Ectodermal cell (in vitro differentiated cells): ENCODE data around the gene EYS.

ENCODE experiments used
- H3K27ac ChIP-seq: 2 replicates; pipeline ENCODE4 v1.7.0; 2013; ENCODE audit warnings: mild to moderate bottlenecking, low read depth, low read length; ENCODE audit not compliant: insufficient read depth, poor library complexity, severe bottlenecking
- H3K27me3 ChIP-seq: 2 replicates; pipeline ENCODE4 v1.7.0; 2013; ENCODE audit warnings: mild to moderate bottlenecking, low read length; ENCODE audit not compliant: insufficient read depth, control insufficient read depth, poor library complexity, severe bottlenecking
- H3K36me3 ChIP-seq: one replicate; pipeline ENCODE4 v1.7.0; 2013; ENCODE audit warnings: low read length; ENCODE audit not compliant: control insufficient read depth, insufficient read depth
- H3K4me1 ChIP-seq: one replicate; pipeline ENCODE4 v1.7.0; 2013; ENCODE audit warnings: low read length; ENCODE audit not compliant: control insufficient read depth, insufficient read depth
- H3K4me3 ChIP-seq: 2 replicates; pipeline ENCODE4 v1.7.0; 2013; ENCODE audit warnings: low read depth, low read length, control low read depth; ENCODE audit not compliant: insufficient read depth
- H3K9me3 ChIP-seq: 2 replicates; pipeline ENCODE4 v1.7.0; 2013; ENCODE audit warnings: mild to moderate bottlenecking, low read length, moderate library complexity; ENCODE audit not compliant: control insufficient read depth
- WGBS, 2 experiments: methylation state at CpG; one replicate each; pipeline ENCODE4 v1.1.7; 2013; ENCODE audit warnings: missing lambda C conversion rate in 2 of 2; 5-methylcytosine and 5-hydroxymethylcytosine counted together

The EYS gene

GRCh38 chr6:64221776-64222175, 1485.2 kb downstream of the EYS start:
- H3K4me1 ChIP-seq: no peaks in the 10 kb centered on the region
- no peak overlapping the region for H3K4me3 ChIP-seq
- H3K9me3 ChIP-seq: no peaks in the 10 kb centered on the region
- WGBS, 2 experiments: 91 to 98% methylated on average over 1 to 3 of the region's 3 CpGs
- H3K27me3 ChIP-seq: no peaks in the 10 kb centered on the region
- no peaks in the 10 kb centered on the region for H3K36me3 ChIP-seq
- no peak overlapping the region for H3K27ac ChIP-seq

GRCh38 chr6:64220801-64221200, 1486.2 kb downstream of the EYS start:
- H3K4me1 ChIP-seq: no peaks in the 10 kb centered on the region
- H3K4me3 ChIP-seq: no peak overlapping the region
- H3K9me3 ChIP-seq: no peaks in the 10 kb centered on the region
- no peaks in the 10 kb centered on the region for H3K27me3 ChIP-seq
- H3K36me3 ChIP-seq: no peaks in the 10 kb centered on the region
- 100% methylated on average over 1 of the region's 1 CpG; no CpG with 5 or more reads in 1 of the 2 experiments for WGBS, 2 experiments
- H3K27ac ChIP-seq: no peak overlapping the region

DNA sequence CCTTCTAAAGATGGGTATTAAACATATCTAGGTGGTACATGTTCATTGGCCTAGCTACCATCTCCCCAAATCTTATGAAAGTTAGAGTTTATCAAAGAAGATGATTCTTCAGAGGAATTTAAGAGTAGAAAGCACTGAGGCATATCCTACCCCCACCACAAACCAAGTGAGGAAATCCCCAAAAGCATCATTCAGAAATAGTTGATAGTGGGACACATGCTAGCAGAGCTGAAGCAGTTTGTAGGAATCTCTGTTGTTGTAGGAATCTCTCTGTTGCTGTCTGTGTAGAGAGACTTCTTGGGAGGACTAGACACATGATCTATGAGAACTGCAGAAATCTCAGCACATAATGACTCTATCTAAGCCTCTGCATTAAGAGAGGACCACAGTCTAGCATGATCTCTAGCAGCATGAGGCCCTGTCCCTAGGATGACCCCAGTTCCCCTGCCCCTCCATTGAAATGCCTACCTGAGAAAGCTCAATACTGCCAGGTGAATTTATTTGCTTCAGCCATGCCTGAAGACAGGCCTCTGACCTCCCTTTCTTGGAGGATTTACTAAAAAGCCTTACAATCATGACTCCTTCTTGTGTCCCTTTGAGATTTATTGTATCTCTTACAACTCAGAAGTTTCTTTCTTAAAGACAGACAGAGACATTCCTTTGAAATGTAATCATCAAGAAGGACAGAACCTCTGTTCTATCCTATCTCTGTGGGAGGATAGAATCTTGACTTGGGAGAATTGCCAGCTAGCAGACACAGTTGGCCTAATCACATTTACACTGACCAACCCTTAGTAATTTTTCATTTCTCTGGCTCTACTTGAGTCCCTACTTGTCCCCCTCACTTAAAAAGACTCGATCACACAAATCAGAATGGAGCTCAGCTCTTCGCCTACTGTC, 1489.1 kb downstream of the EYS start:
- 86 to 91% methylated on average over 2 of the region's 2 CpGs for WGBS, 2 experiments
- no peaks in the 10 kb centered on the region for H3K4me1 ChIP-seq
- no peak overlapping the region for H3K4me3 ChIP-seq
- no peaks in the 10 kb centered on the region for H3K27me3 ChIP-seq
- H3K36me3 ChIP-seq: no peaks in the 10 kb centered on the region
- no peak overlapping the region for H3K27ac ChIP-seq
- no peaks in the 10 kb centered on the region for H3K9me3 ChIP-seq

DNA sequence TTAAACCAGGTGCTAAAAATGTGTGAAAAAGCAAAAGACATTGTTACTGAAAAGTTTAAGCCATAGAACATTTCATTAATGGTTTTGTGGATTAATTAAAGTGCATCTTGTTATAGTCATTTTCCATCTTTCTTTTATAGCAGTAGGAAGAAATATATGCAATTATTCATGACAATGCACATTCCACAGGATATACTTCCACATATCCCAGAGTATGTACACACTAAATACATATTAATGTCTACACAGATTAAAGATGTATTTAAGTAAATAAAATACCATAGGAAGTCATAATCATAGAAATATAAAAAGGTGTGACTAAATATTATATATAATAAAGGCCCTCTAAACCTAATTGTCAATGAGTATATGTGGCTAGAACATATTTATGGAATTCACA, 1492.7 kb downstream of the EYS start:
- Histone ChIP-seq H3K9me3 (no peaks in the 10 kb centered on the region), H3K4me3 (no peak overlapping the region), H3K27me3 (no peaks in the 10 kb centered on the region), H3K36me3 (no peaks in the 10 kb centered on the region), H3K4me1 (no peaks in the 10 kb centered on the region), H3K27ac (no peak overlapping the region)

DNA sequence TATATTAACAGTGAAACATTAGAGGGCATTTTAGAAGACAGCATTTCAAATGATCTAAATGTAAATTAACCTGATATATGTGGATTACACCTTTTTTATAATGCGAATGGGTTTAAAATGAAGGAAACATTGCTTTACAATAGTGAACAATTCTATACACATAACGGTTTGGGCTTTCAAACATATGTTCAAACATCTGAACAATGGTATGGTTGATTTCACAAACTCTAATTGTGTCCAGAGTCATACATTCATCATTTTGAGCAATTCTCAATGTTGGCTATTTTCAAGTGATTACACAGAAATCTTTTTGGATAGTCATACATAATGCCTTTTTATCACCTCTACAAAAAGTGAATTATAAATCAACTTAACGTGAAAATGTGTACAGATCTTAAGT, 1493.3 kb downstream of the EYS start:
- no peak overlapping the region for H3K4me3 ChIP-seq
- H3K27me3 ChIP-seq: no peaks in the 10 kb centered on the region
- H3K27ac ChIP-seq: no peak overlapping the region
- H3K9me3 ChIP-seq: no peaks in the 10 kb centered on the region
- no peaks in the 10 kb centered on the region for H3K4me1 ChIP-seq
- 63 to 80% methylated on average over 1 to 3 of the region's 3 CpGs for WGBS, 2 experiments
- H3K36me3 ChIP-seq: no peaks in the 10 kb centered on the region

GRCh38 chr6:64197246-64197645, 1509.8 kb downstream of the EYS start:
- H3K27me3 ChIP-seq: no peaks in the 10 kb centered on the region
- no peaks in the 10 kb centered on the region for H3K36me3 ChIP-seq
- H3K9me3 ChIP-seq: no peaks in the 10 kb centered on the region
- WGBS, 2 experiments: 100% methylated on average over 1 of the region's 1 CpG; no CpG with 5 or more reads in 1 of the 2 experiments
- H3K27ac ChIP-seq: no peak overlapping the region
- H3K4me3 ChIP-seq: no peak overlapping the region
- H3K4me1 ChIP-seq: no peaks in the 10 kb centered on the region

- H3K36me3 ChIP-seq: no peaks in the 10 kb centered on the region
- no peaks in the 10 kb centered on the region for H3K9me3 ChIP-seq
- H3K4me1 ChIP-seq: no peaks in the 10 kb centered on the region
- H3K27me3 ChIP-seq: no peaks in the 10 kb centered on the region
- H3K4me3 ChIP-seq: no peak overlapping the region
- no peak overlapping the region for H3K27ac ChIP-seq
- 96% methylated on average over 8 of the region's 8 CpGs for WGBS, 2 experiments
These were observed 1520.4 kb downstream of the EYS start for GRCh38 chr6:64186592-64186991.

DNA sequence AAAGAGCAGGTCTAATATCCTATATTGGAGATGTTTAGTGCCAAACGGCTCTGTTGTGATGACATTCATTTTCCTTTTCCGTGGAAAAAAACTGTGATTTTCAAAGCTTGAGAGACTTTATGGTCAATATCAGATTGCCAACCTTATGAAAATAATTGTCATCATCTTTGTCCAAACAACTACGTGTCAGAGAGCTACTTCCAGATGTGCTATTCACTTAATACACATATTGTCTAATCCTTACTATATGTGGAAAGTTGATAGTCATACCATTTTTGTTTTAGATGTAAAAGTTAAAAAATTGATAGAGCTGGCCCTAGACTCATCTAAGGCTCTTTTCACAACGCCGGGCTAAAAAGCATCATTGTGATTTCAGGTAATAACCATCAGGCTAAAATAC, 1521.4 kb downstream of the EYS start:
- Histone ChIP-seq H3K9me3 (no peaks in the 10 kb centered on the region), H3K27me3 (no peaks in the 10 kb centered on the region), H3K4me3 (no peak overlapping the region), H3K4me1 (no peaks in the 10 kb centered on the region), H3K27ac (no peak overlapping the region), H3K36me3 (no peaks in the 10 kb centered on the region)
- 94 to 96% methylated on average over 2 to 5 of the region's 5 CpGs for WGBS, 2 experiments

GRCh38 chr6:64175296-64175695, 1531.7 kb downstream of the EYS start:
- Histone ChIP-seq H3K9me3 (no peaks in the 10 kb centered on the region), H3K4me3 (no peak overlapping the region), H3K36me3 (no peaks in the 10 kb centered on the region), H3K4me1 (no peaks in the 10 kb centered on the region), H3K27me3 (no peaks in the 10 kb centered on the region), H3K27ac (no peak overlapping the region)
- 93 to 94% methylated on average over 5 of the region's 5 CpGs for WGBS, 2 experiments

DNA sequence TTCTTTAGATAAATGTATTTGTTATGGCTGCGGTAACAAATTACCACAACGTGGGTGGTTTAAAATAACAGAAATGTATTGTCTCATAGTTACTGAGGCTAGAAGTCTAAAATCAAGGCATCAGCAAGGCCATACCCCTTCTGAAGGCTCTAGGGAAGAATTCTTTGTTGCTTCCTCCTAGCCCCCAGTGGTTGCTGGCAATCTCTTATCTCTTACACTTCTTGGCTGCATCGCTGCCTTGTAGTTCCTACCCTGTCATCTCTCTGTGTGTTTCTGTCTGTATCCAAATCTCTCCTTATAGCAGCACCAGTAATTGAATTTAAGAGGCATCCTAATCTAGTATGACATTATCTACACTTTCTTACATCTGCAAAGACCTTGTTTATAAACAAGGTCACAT, 1536.7 kb downstream of the EYS start:
- WGBS, 2 experiments: 92 to 94% methylated on average over 3 of the region's 3 CpGs
- no peaks in the 10 kb centered on the region for H3K36me3 ChIP-seq
- no peaks in the 10 kb centered on the region for H3K27me3 ChIP-seq
- H3K4me1 ChIP-seq: no peaks in the 10 kb centered on the region
- H3K4me3 ChIP-seq: no peak overlapping the region
- no peaks in the 10 kb centered on the region for H3K9me3 ChIP-seq
- H3K27ac ChIP-seq: no peak overlapping the region
